Measurements from ENCODE around the gene ADSS2.
"Not testable (repeated sequence)": the region's sequence is repeated elsewhere in the genome, so short reads cannot be mapped to it uniquely, and the experiment has no call there.

The ADSS2 gene

GRCh38 chr1:244394826-244395765 is 56.6 kb downstream of the ADSS2 start:
- no peak for DNase-seq

GRCh38 chr1:244394346-244394745 is 57.4 kb downstream of the ADSS2 start:
- DNase-seq, result no peak

GRCh38 chr1:244393604-244394176 is 58.0 kb downstream of the ADSS2 start:
- DNase-seq, result no peak

GRCh38 chr1:244391761-244392160 is 59.9 kb downstream of the ADSS2 start:
- no peak for DNase-seq

GRCh38 chr1:244388961-244389360 is 62.7 kb downstream of the ADSS2 start:
- no peak for DNase-seq

- DNase-seq, result no peak
Measured at GRCh38 chr1:244387415-244387814, 64.3 kb downstream of the ADSS2 start.

GRCh38 chr1:244386595-244386994 is 65.1 kb downstream of the ADSS2 start:
- no peak for DNase-seq

GRCh38 chr1:244384066-244384465 is 67.6 kb downstream of the ADSS2 start:
- no peak for DNase-seq

- DNase-seq, result no peak
Measured at GRCh38 chr1:244383278-244383884, 68.3 kb downstream of the ADSS2 start.

GRCh38 chr1:244381878-244382565 is 69.7 kb downstream of the ADSS2 start:
- no peak for DNase-seq

GRCh38 chr1:244376126-244376525 is 75.6 kb downstream of the ADSS2 start:
- no peak for DNase-seq

GRCh38 chr1:244375051-244375450 is 76.7 kb downstream of the ADSS2 start:
- DNase-seq, result no peak

GRCh38 chr1:244374484-244374883 is 77.2 kb downstream of the ADSS2 start:
- DNase-seq, result not testable (repeated sequence)

- DNase-seq, result no peak
Measured at GRCh38 chr1:244371242-244372141, 80.2 kb downstream of the ADSS2 start.

- DNase-seq, result no peak
Measured at GRCh38 chr1:244370060-244370637, 81.6 kb downstream of the ADSS2 start.

- no peak for DNase-seq
Measured at GRCh38 chr1:244369256-244370057, 82.3 kb downstream of the ADSS2 start.

GRCh38 chr1:244368279-244368678 is 83.4 kb downstream of the ADSS2 start:
- no peak for DNase-seq

GRCh38 chr1:244367399-244368114 is 84.2 kb downstream of the ADSS2 start:
- DNase-seq, result no peak

GRCh38 chr1:244365809-244366208 is 85.9 kb downstream of the ADSS2 start:
- DNase-seq, result no peak

- not testable (repeated sequence) for DNase-seq
Measured at GRCh38 chr1:244365262-244365661, 86.4 kb downstream of the ADSS2 start.
